ENCODE results near the gene XYLT1.

DNA sequence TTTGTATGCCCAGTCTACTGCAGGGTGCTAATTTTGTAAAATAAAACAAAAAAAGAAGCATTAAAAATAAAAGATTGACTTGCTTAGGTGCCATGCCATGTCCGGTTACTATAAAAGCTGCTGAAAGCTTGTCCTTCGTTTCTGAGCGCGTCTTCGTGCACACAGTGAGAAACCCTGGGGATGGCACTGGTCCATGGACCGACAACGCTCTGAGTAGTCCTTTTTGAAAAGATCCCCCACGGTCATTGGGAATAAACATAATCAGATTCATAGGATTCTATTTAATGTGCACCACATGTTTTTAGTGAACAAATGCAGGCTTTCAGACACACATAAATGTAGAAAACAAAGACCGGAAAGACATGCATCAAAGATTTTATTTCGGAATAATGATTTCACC is 146.3 kb downstream of the XYLT1 start:
- TF ChIP-seq EZH2 (IDR thresholded peaks at IDR 0.05; ENCODE audit: insufficient read depth, poor library complexity, severe bottlenecking) (no peak), EZH2phosphoT487 (IDR thresholded peaks at IDR 0.05; ENCODE audit: insufficient read depth, low read depth) (no peak)
